Measurements from ENCODE around the gene TOM1L2. TPM values are rescaled to one million over a fixed set of nuclear protein-coding genes. Genes with fewer than 3 reads are reported as not detected.
"Not testable (repeated sequence)": the region's sequence is repeated elsewhere in the genome, so short reads cannot be mapped to it uniquely, and the experiment has no call there.

The TOM1L2 gene
- total and polyA plus RNA-seq, 2 donors = 33.0 to 58.7 TPM

GRCh38 chr17:17926840-17927449, 45.3 kb downstream of the TOM1L2 start:
- no peak overlapping the region for H3K4me3 ChIP-seq (ENCODE audit: low read depth, low read length)
- H3K4me1 ChIP-seq (ENCODE audit: insufficient read depth) = peaks cover 2% of the 10 kb centered on the region
- H3K27ac ChIP-seq (ENCODE audit: low read depth) = no peak overlapping the region
- no peak for DNase-seq (ENCODE audit: extremely low spot score)
- WGBS = 64% methylated on average over 5 of the region's 5 CpGs
- H3K36me3 ChIP-seq (ENCODE audit: insufficient read depth) = no peaks in the 10 kb centered on the region

GRCh38 chr17:17926036-17926435, 46.2 kb downstream of the TOM1L2 start:
- no peak for DNase-seq (ENCODE audit: extremely low spot score)

GRCh38 chr17:17924857-17925250, 47.3 kb downstream of the TOM1L2 start:
- Histone ChIP-seq H3K4me1 (ENCODE audit: insufficient read depth) (peaks cover 2% of the 10 kb centered on the region), H3K27ac (ENCODE audit: low read depth) (no peak overlapping the region), H3K4me3 (ENCODE audit: low read depth, low read length) (no peak overlapping the region), H3K36me3 (ENCODE audit: insufficient read depth) (no peaks in the 10 kb centered on the region)
- DNase-seq (ENCODE audit: extremely low spot score) = no peak

More at GRCh38 chr17:17926036-17926435, 46.2 kb downstream of the TOM1L2 start:
- Histone ChIP-seq H3K4me1 (ENCODE audit: insufficient read depth) (peaks cover 2% of the 10 kb centered on the region), H3K27ac (ENCODE audit: low read depth) (no peak overlapping the region), H3K4me3 (ENCODE audit: low read depth, low read length) (no peak overlapping the region), H3K36me3 (ENCODE audit: insufficient read depth) (no peaks in the 10 kb centered on the region)
- 83% methylated on average over 4 of the region's 4 CpGs for WGBS

- no peak overlapping the region for H3K4me3 ChIP-seq (ENCODE audit: low read depth, low read length)
- 95% methylated on average over 5 of the region's 5 CpGs for whole genome bisulfite sequencing
- DNase-seq (ENCODE audit: extremely low spot score) = no peak
- H3K4me1 ChIP-seq (ENCODE audit: insufficient read depth) = peaks cover 2% of the 10 kb centered on the region
- no peak overlapping the region for H3K27ac ChIP-seq (ENCODE audit: low read depth)
- no peaks in the 10 kb centered on the region for H3K36me3 ChIP-seq (ENCODE audit: insufficient read depth)
Observed at GRCh38 chr17:17924131-17924856, 47.9 kb downstream of the TOM1L2 start.

- WGBS = 63% methylated on average over 3 of the region's 3 CpGs
Observed at GRCh38 chr17:17922070-17922614, 50.1 kb downstream of the TOM1L2 start.

GRCh38 chr17:17921192-17922069, 50.8 kb downstream of the TOM1L2 start:
- DNase-seq (ENCODE audit: extremely low spot score) = peak; percentile 52
- Histone ChIP-seq H3K27ac (ENCODE audit: low read depth) (no peak overlapping the region), H3K36me3 (ENCODE audit: insufficient read depth) (no peaks in the 10 kb centered on the region), H3K4me3 (ENCODE audit: low read depth, low read length) (no peak overlapping the region), H3K4me1 (ENCODE audit: insufficient read depth) (peaks cover 2% of the 10 kb centered on the region)
- 48% methylated on average over 10 of the region's 10 CpGs for WGBS

More at GRCh38 chr17:17922070-17922614, 50.1 kb downstream of the TOM1L2 start:
- Histone ChIP-seq H3K4me3 (ENCODE audit: low read depth, low read length) (no peak overlapping the region), H3K27ac (ENCODE audit: low read depth) (no peak overlapping the region), H3K4me1 (ENCODE audit: insufficient read depth) (peaks cover 2% of the 10 kb centered on the region), H3K36me3 (ENCODE audit: insufficient read depth) (no peaks in the 10 kb centered on the region)
- DNase-seq (ENCODE audit: extremely low spot score) = no peak

GRCh38 chr17:17919169-17920107, 52.8 kb downstream of the TOM1L2 start:
- no peak overlapping the region for H3K4me3 ChIP-seq (ENCODE audit: low read depth, low read length)
- H3K36me3 ChIP-seq (ENCODE audit: insufficient read depth) = no peaks in the 10 kb centered on the region
- DNase-seq (ENCODE audit: extremely low spot score) = peak; percentile 55
- peaks cover 2% of the 10 kb centered on the region for H3K4me1 ChIP-seq (ENCODE audit: insufficient read depth)
- WGBS = 54% methylated on average over 5 of the region's 5 CpGs
- H3K27ac ChIP-seq (ENCODE audit: low read depth) = no peak overlapping the region

GRCh38 chr17:17917394-17917793, 54.8 kb downstream of the TOM1L2 start:
- no peak for DNase-seq (ENCODE audit: extremely low spot score)
- Histone ChIP-seq H3K27ac (ENCODE audit: low read depth) (no peak overlapping the region), H3K4me1 (ENCODE audit: insufficient read depth) (no peaks in the 10 kb centered on the region), H3K36me3 (ENCODE audit: insufficient read depth) (no peaks in the 10 kb centered on the region), H3K4me3 (ENCODE audit: low read depth, low read length) (no peak overlapping the region)

- no peaks in the 10 kb centered on the region for H3K4me1 ChIP-seq (ENCODE audit: insufficient read depth)
- no peaks in the 10 kb centered on the region for H3K36me3 ChIP-seq (ENCODE audit: insufficient read depth)
- H3K27ac ChIP-seq (ENCODE audit: low read depth) = no peak overlapping the region
- DNase-seq (ENCODE audit: extremely low spot score) = no peak
- H3K4me3 ChIP-seq (ENCODE audit: low read depth, low read length) = no peak overlapping the region
Observed at GRCh38 chr17:17915183-17915582, 57.0 kb downstream of the TOM1L2 start.

- 20% methylated on average over 4 of the region's 4 CpGs for WGBS
Observed at GRCh38 chr17:17913695-17914332, 58.4 kb downstream of the TOM1L2 start.

GRCh38 chr17:17912336-17912735, 59.9 kb downstream of the TOM1L2 start:
- H3K36me3 ChIP-seq (ENCODE audit: insufficient read depth); H3K4me1 ChIP-seq (ENCODE audit: insufficient read depth); H3K27ac ChIP-seq (ENCODE audit: low read depth); H3K4me3 ChIP-seq (ENCODE audit: low read depth, low read length); DNase-seq (ENCODE audit: extremely low spot score): not testable (repeated sequence)
- 95% methylated on average over 20 of the region's 27 CpGs for WGBS

More at GRCh38 chr17:17913695-17914332, 58.4 kb downstream of the TOM1L2 start:
- no peaks in the 10 kb centered on the region for H3K36me3 ChIP-seq (ENCODE audit: insufficient read depth)
- H3K27ac ChIP-seq (ENCODE audit: low read depth) = no peak overlapping the region
- no peaks in the 10 kb centered on the region for H3K4me1 ChIP-seq (ENCODE audit: insufficient read depth)
- H3K4me3 ChIP-seq (ENCODE audit: low read depth, low read length) = no peak overlapping the region
- peak; percentile 67 for DNase-seq (ENCODE audit: extremely low spot score)

- DNase-seq (ENCODE audit: extremely low spot score) = no peak
- peak overlapping the region; percentile 44 for H3K27ac ChIP-seq (ENCODE audit: low read depth)
- 77% methylated on average over 10 of the region's 10 CpGs for WGBS
Observed at GRCh38 chr17:17911001-17911613, 61.1 kb downstream of the TOM1L2 start.

More at GRCh38 chr17:17911001-17911613, 61.1 kb downstream of the TOM1L2 start:
- Histone ChIP-seq H3K36me3 (ENCODE audit: insufficient read depth) (no peaks in the 10 kb centered on the region), H3K4me3 (ENCODE audit: low read depth, low read length) (no peak overlapping the region), H3K4me1 (ENCODE audit: insufficient read depth) (no peaks in the 10 kb centered on the region)
